HuH-7.5 (cell line): Measurements from ENCODE around the gene TRAPPC10.
"Not testable (repeated sequence)": the region's sequence is repeated elsewhere in the genome, so short reads cannot be mapped to it uniquely, and the experiment has no call there.

Source experiments
- DNase-seq: peaks from one replicate; pipeline ENCODE4 v3.0.0; 2011; ENCODE audit warnings: low spot score

The TRAPPC10 gene

GRCh38 chr21:44089001-44089911 lies 77.1 kb downstream of the TRAPPC10 start:
- DNase-seq, result no peak

- DNase-seq, result no peak
Measured at GRCh38 chr21:44090325-44090724, 78.2 kb downstream of the TRAPPC10 start.

GRCh38 chr21:44092211-44092610 lies 80.1 kb downstream of the TRAPPC10 start:
- no peak for DNase-seq

GRCh38 chr21:44093761-44094160 lies 81.7 kb downstream of the TRAPPC10 start:
- DNase-seq, result no peak

- DNase-seq, result no peak
Measured at GRCh38 chr21:44094832-44095231, 82.7 kb downstream of the TRAPPC10 start.

GRCh38 chr21:44098507-44098906 lies 86.4 kb downstream of the TRAPPC10 start:
- DNase-seq, result not testable (repeated sequence)

- DNase-seq, result not testable (repeated sequence)
Measured at GRCh38 chr21:44098964-44099363, 86.9 kb downstream of the TRAPPC10 start.

GRCh38 chr21:44107026-44107501 lies 95.0 kb downstream of the TRAPPC10 start, which contains the start of gene PWP2:
PWP2 (plus strand) TSS chr21:44107399; CDS start chr21:44107417, 18 bp downstream.
- DNase-seq, result not testable (repeated sequence)

GRCh38 chr21:44107589-44107988 lies 95.5 kb downstream of the TRAPPC10 start:
- not testable (repeated sequence) for DNase-seq

- DNase-seq, result not testable (repeated sequence)
Measured at GRCh38 chr21:44113702-44114371, 101.7 kb downstream of the TRAPPC10 start.

GRCh38 chr21:44122131-44122530 lies 110.0 kb downstream of the TRAPPC10 start:
- not testable (repeated sequence) for DNase-seq

GRCh38 chr21:44127827-44128226 lies 115.7 kb downstream of the TRAPPC10 start:
- not testable (repeated sequence) for DNase-seq

GRCh38 chr21:44133715-44134057 lies 121.6 kb downstream of the TRAPPC10 start:
- not testable (repeated sequence) for DNase-seq

GRCh38 chr21:44134732-44135131 lies 122.6 kb downstream of the TRAPPC10 start:
- not testable (repeated sequence) for DNase-seq

- not testable (repeated sequence) for DNase-seq
Measured at GRCh38 chr21:44138039-44138438, 125.9 kb downstream of the TRAPPC10 start.

- DNase-seq, result not testable (repeated sequence)
Measured at GRCh38 chr21:44139787-44140551, 127.9 kb downstream of the TRAPPC10 start.

GRCh38 chr21:44140552-44140932 lies 128.4 kb downstream of the TRAPPC10 start:
- DNase-seq, result not testable (repeated sequence)

GRCh38 chr21:44142470-44142869 lies 130.4 kb downstream of the TRAPPC10 start:
- not testable (repeated sequence) for DNase-seq

- DNase-seq, result not testable (repeated sequence)
Measured at GRCh38 chr21:44143380-44143779, 131.3 kb downstream of the TRAPPC10 start.

- DNase-seq, result not testable (repeated sequence)
Measured at GRCh38 chr21:44143996-44144395, 131.9 kb downstream of the TRAPPC10 start.

GRCh38 chr21:44144784-44145602 lies 132.9 kb downstream of the TRAPPC10 start:
- DNase-seq, result not testable (repeated sequence)
